Choroid plexus epithelial cell (primary cell): ENCODE results near the gene SLC29A3.
"Not testable (repeated sequence)": the region's sequence is repeated elsewhere in the genome, so short reads cannot be mapped to it uniquely, and the experiment has no call there.

Experiments used
- DNase-seq: peaks from one replicate; pipeline ENCODE4 v3.0.0-alpha.2; 2010; ENCODE audit warnings: low read depth
- H3K4me3 ChIP-seq: 2 replicates; pipeline ENCODE4 v1.5.1; 2011; ENCODE audit warnings: low read depth, mild to moderate bottlenecking, control low read depth, low read length, moderate library complexity
- TF ChIP-seq, protein P1 (sequence below): conservative IDR thresholded peaks from 2 replicates; pipeline ENCODE4 v1.5.1; 2011; ENCODE audit warnings: low read depth, mild to moderate bottlenecking, control low read depth, inconsistent platforms, low read length, moderate library complexity

SLC29A3 gene

DNA sequence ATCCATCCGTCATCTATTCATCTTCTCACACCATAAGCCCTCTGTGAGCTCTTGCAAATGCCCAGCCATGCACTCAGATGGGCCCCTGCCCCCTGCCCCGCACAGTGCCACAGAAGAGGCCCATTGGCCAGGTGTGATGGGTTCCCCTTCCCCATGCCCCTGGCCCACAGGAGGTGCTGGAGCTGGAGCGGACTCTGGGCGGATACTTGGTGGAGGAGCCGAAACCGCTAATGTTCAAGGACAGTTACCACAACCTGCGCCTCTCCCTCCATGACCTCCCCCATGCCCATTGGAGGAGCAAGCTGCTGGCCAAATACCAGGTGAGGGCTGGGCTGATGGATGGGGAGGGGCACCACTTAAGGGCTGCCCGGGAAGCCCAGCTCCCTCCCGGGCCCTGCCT lies 23.4 kb upstream of the SLC29A3 start:
- H3K4me3 ChIP-seq = no peak overlapping the region
- TF ChIP-seq, protein P1, sequence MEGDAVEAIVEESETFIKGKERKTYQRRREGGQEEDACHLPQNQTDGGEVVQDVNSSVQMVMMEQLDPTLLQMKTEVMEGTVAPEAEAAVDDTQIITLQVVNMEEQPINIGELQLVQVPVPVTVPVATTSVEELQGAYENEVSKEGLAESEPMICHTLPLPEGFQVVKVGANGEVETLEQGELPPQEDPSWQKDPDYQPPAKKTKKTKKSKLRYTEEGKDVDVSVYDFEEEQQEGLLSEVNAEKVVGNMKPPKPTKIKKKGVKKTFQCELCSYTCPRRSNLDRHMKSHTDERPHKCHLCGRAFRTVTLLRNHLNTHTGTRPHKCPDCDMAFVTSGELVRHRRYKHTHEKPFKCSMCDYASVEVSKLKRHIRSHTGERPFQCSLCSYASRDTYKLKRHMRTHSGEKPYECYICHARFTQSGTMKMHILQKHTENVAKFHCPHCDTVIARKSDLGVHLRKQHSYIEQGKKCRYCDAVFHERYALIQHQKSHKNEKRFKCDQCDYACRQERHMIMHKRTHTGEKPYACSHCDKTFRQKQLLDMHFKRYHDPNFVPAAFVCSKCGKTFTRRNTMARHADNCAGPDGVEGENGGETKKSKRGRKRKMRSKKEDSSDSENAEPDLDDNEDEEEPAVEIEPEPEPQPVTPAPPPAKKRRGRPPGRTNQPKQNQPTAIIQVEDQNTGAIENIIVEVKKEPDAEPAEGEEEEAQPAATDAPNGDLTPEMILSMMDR = no peak
- no peak for DNase-seq

DNA sequence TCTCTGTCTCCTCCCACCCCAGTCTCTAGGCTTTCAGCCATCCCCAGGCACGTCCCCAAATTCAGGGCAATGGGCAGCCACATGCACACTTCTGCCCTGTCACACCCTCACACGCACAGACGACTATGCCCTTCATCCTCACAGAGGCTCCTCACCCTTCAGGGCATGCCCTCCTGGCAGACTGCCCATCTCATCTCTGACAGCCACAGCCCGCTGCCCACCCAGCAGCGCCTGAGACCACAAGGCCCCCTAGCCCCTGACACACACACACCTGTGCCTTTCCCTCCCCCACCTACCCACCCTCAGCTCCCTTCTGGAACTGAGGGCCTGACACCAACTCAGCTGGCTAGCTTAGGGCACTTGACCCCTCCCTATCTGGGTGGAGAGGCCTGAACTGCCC lies 23.0 kb upstream of the SLC29A3 start:
- TF ChIP-seq, protein P1 = no peak
- no peak overlapping the region for H3K4me3 ChIP-seq
- DNase-seq = no peak

DNA sequence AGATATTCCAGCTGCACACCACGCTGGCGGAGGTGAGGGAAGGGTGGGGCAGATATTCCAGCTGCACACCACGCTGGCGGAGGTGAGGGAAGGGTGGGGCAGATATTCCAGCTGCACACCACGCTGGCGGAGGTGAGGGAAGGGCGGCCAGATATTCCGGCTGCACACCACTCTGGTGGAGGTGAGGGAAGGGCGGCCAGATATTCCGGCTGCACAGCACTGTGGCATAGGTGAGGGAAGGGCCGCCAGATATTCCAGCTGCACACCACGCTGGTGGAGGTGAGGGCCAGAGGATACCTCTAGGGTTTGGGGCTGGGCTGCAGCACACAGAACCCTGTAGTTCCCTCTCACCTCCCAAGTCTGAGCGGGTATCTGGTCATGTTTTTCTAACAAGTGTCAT lies 22.2 kb upstream of the SLC29A3 start:
- H3K4me3 ChIP-seq, DNase-seq: not testable (repeated sequence)

DNA sequence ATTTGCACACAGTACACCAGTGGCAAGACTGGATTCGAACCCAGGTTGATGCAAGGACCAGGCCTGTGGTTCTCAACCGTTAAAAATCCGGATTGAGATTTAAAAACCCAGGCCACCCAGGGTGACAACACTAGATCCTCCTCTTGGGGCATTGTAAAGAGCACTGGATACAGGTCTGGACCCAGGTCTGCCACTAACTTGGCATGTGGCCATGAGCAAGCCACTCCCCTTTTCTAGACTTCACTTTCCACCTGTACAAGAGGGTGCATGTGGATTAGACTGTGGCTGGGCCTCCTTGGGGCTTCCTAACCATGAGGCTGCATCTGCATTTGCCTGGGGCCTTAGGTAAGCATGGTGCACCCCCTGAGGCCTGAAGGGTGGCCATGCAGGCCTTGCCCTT lies 21.7 kb upstream of the SLC29A3 start:
- TF ChIP-seq, protein P1 = no peak
- H3K4me3 ChIP-seq = no peak overlapping the region
- no peak for DNase-seq

DNA sequence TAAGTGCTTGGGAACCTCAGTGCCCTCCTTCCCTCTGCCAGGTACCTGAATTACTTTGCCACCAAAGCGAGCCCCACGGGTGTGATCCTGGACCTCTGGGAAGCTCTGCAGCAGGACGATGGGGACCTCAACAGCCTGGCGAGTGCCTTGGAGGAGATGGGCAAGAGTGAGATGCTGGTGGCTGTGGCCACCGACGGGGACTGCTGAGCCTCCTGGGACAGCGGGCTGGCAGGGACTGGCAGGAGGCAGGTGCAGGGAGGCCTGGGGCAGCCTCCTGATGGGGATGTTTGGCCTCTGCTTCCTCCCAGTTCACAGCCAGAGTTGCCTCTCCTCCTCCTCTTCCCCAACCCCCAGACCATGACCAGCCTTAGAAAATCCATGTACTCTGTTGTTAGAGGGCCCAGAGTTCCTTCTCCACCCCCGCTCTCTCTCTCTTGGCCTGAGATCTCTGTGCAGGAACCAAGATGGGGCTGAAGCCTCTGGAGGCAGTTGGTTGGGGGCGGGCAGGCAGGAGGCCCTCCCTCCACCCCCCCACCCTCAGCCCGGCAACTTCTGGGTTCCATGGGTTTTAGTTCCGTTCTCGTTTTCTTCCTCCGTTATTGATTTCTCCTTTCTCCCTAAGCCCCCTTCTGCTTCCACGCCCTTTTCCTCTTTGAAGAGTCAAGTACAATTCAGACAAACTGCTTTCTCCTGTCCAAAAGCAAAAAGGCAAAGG lies 19.8 kb upstream of the SLC29A3 start:
- no peak for DNase-seq
- TF ChIP-seq, protein P1 = no peak
- H3K4me3 ChIP-seq = no peak overlapping the region

DNA sequence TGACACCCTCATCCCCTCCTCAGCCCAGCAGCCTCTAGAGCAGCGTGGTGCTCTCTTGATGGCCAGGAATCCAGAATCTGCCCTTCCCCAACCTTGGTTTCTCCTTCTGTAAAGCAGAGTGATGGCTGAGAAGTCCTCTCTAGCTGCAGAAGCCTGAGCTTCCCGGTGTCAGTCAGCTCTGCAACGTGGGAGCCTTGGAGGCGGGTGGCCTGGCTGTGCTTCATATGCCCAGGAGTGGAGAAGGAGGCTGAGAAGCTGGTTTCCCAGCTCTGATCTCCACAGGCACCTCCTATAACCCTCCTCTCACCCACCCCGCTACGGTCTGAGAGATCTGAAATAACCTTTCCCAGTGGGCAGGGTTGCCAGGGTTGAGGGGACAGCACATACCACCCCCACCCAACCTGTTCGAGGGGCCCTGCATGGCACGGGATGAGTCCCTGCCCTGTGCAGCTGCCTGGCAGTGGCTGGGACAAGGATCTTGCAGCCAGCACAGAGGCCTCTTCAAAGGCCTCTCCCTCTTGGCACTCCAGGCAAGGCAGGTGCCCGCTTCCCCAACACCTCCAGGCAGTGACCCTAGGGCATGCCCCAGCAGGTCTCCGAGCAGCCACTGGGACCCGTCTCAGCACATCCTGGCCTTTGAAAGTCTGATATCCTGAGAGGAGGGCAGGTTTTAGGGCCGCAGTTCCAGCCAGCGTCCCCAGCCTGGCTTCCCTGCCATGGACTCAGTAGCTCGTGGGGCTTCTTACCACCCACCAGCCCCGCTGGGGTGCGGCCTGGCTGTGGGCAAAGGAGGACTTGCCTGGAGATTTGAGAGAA lies 18.3 kb upstream of the SLC29A3 start:
- H3K4me3 ChIP-seq = no peak overlapping the region
- TF ChIP-seq, protein P1 = no peak
- DNase-seq = no peak

DNA sequence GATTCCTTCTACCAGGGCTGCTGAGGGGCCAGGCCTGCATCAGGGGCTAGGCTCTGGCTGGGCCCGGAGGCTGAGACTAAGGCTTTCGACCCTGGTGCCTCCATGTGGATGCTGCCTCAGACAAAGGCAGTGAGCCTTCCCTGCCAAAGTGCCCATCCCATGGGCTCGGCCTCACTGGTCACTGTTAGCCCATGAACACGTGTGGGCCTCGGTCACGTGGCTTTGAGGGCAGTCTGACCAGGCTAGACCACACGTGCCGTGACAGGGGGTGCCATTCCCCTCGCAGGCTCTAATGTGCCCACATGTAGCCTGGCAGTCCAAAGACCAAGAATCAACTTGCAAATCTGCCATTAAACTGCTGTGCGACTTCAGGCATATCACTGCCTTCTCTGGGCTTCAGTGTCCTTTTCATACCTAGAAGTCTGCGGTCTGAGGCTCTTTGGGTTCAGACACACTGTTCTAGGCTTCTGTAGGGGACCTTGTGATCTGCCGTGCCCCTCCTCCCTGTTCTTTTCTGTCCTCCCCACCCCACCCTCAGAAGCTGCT lies 17.6 kb upstream of the SLC29A3 start:
- no peak for DNase-seq
- no peak overlapping the region for H3K4me3 ChIP-seq
- TF ChIP-seq, protein P1 = no peak
